ENCODE data around the gene ANKRD28. TPM values are rescaled to one million over a fixed set of nuclear protein-coding genes. Genes with fewer than 3 reads are reported as not detected.

The ANKRD28 gene
- polyA plus RNA-seq, 1 of the 3 experiments (the other 2 are of a cell fraction), result 74.8 TPM

- Histone ChIP-seq H3K36me3 (replicated peaks in 1 of 2; ENCODE audit: control insufficient read depth in 1 of 2, insufficient read depth in 2 of 2, low read length in 1 of 2) (peaks cover 44 to 87% of the 10 kb centered on the region in 2 experiments), H3K4me2 (no peak overlapping the region), H3K4me3 (ENCODE audit: low read depth in 2 of 2, low read length in 1 of 2) (no peak overlapping the region), H3K9ac (no peak overlapping the region), H3K9me3 (no peaks in the 10 kb centered on the region), H3F3A (replicated peaks; ENCODE audit: insufficient read depth) (peaks cover 21% of the 10 kb centered on the region), H3K9me2 (no peaks in the 10 kb centered on the region; the same call in 1 of the 2 replicates), H3K79me2 (ENCODE audit: insufficient read depth) (peaks cover 28% of the 10 kb centered on the region; the same call in 1 of the 2 replicates), H3K27ac (ENCODE audit: low read depth in 2 of 2, low read length in 1 of 2) (peak overlapping the region; percentile 23 to 44; a peak in 2 of 4 replicates), H4K20me1 (ENCODE audit: insufficient read depth) (no peaks in the 10 kb centered on the region), H2AFZ (ENCODE audit: low read depth) (no peak overlapping the region), H3K4me1 (ENCODE audit: control insufficient read depth in 1 of 2, insufficient read depth in 2 of 2, low read depth in 1 of 2, low read length in 1 of 2) (no peaks in the 10 kb centered on the region; a peak in 1 of 4 replicates), H3K27me3 (ENCODE audit: insufficient read depth) (no peaks in the 10 kb centered on the region)
- 0% methylated on average over 1 of the region's 1 CpG for WGBS (ENCODE audit: low lambda C conversion rate)
- CTCF ChIA-PET, result no interaction called here
- POLR2A ChIA-PET, result no interaction called here
- TF ChIP-seq TCF12 (IDR thresholded peaks at IDR 0.05) (no peak), CTCF (IDR thresholded peaks at IDR 0.05) (peak; percentile 43), RCOR1 (IDR thresholded peaks at IDR 0.05; ENCODE audit: low read length) (no peak)
- no peak for DNase-seq
Observed at GRCh38 chr3:15693355-15693754, 104.4 kb downstream of the ANKRD28 start.

GRCh38 chr3:15690748-15691147 is 107.0 kb downstream of the ANKRD28 start:
- TF ChIP-seq TEAD4 (IDR thresholded peaks at IDR 0.05; ENCODE audit: borderline replicate concordance, insufficient read depth), result no peak
- no peak for TF ChIP-seq SMC3 (IDR thresholded peaks at IDR 0.05; ENCODE audit: low read depth, low read length)
- TF ChIP-seq EZH2phosphoT487 (IDR thresholded peaks at IDR 0.05; ENCODE audit: borderline replicate concordance, low read depth), result no peak
- no peak for TF ChIP-seq NRF1 (IDR thresholded peaks at IDR 0.05; ENCODE audit: low read depth, low read length)
- no peak for TF ChIP-seq MXI1 (IDR thresholded peaks at IDR 0.05; ENCODE audit: low read depth, low read length)
- TF ChIP-seq MAX (IDR thresholded peaks at IDR 0.05; ENCODE audit: low read depth), result no peak
- no peak for TF ChIP-seq CHD2 (IDR thresholded peaks at IDR 0.05; ENCODE audit: low read length, partially characterized antibody)
- TF ChIP-seq YY1 (IDR thresholded peaks at IDR 0.05; ENCODE audit: low read depth), result no peak
- no peak for TF ChIP-seq ZBTB33 (IDR thresholded peaks at IDR 0.05; ENCODE audit: borderline replicate concordance, low read depth)
- no peak for TF ChIP-seq FOSL2 (IDR thresholded peaks at IDR 0.05; ENCODE audit: borderline replicate concordance, low read depth)
- no peak for TF ChIP-seq RAD21 (IDR thresholded peaks at IDR 0.05; ENCODE audit: low read length)
- TF ChIP-seq RXRA (IDR thresholded peaks at IDR 0.05; ENCODE audit: borderline replicate concordance, low read depth), result no peak
- no peak for TF ChIP-seq CTCF (IDR thresholded peaks at IDR 0.05)
- no peak for DNase-seq
- Histone ChIP-seq H4K20me1 (ENCODE audit: insufficient read depth) (no peaks in the 10 kb centered on the region), H3F3A (replicated peaks; ENCODE audit: insufficient read depth) (peaks cover 16% of the 10 kb centered on the region), H3K9ac (no peak overlapping the region), H3K27ac (ENCODE audit: low read depth in 2 of 2, low read length in 1 of 2) (no peak overlapping the region), H3K79me2 (ENCODE audit: insufficient read depth) (peaks cover 31% of the 10 kb centered on the region; the same call in 1 of the 2 replicates), H3K4me3 (ENCODE audit: low read depth in 2 of 2, low read length in 1 of 2) (no peak overlapping the region), H3K36me3 (replicated peaks in 1 of 2; ENCODE audit: control insufficient read depth in 1 of 2, insufficient read depth in 2 of 2, low read length in 1 of 2) (peaks cover 46 to 88% of the 10 kb centered on the region in 2 experiments), H2AFZ (ENCODE audit: low read depth) (no peak overlapping the region), H3K27me3 (ENCODE audit: insufficient read depth) (no peaks in the 10 kb centered on the region), H3K4me1 (ENCODE audit: control insufficient read depth in 1 of 2, insufficient read depth in 2 of 2, low read depth in 1 of 2, low read length in 1 of 2) (peaks cover 6 to 8% of the 10 kb centered on the region in 2 experiments; a peak in 3 of 4 replicates), H3K9me2 (no peaks in the 10 kb centered on the region; the same call in 1 of the 2 replicates), H3K4me2 (no peak overlapping the region), H3K9me3 (no peaks in the 10 kb centered on the region)
- POLR2A ChIA-PET, result no interaction called here
- 92% methylated on average over 5 of the region's 5 CpGs for WGBS (ENCODE audit: low lambda C conversion rate)
- CTCF ChIA-PET, result interaction anchor here (1.2 kb wide), 1 partner anchor 60 kb away, joined by 3 read pairs; no protein-coding TSS in a partner anchor

Measured in SK-N-SH (cell line).